Measurements from ENCODE around the gene ZNF880.

DNA sequence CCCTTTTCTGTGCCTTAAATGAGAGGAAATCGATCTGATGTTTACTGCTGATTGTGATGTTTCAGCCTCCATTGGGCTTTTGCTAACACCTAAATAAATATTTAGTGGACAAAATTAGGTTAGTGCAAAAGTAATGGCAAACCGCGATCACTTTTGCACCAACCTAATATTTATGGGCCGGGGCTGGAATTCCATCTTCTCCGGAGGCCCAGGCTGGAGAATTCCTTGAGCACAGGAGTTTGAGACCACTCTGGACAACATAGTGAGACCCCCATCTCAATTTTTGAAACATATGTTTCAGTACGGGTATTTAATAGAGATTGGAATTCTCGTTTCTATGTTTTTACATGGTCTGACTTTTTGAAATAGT, 603 bp downstream of the ZNF880 start:
- TF ChIP-seq FOXP2 (optimal IDR thresholded peaks at IDR 0.05; ENCODE audit: borderline replicate concordance, extremely low read depth, extremely low read length, insufficient read depth) (no peak), POLR2AphosphoS5 (IDR thresholded peaks at IDR 0.05; ENCODE audit: low read depth, low read length) (no peak), TAF1 (IDR thresholded peaks at IDR 0.05; ENCODE audit: borderline replicate concordance, insufficient read depth, low read length) (no peak), SIN3A (IDR thresholded peaks at IDR 0.05; ENCODE audit: borderline replicate concordance, insufficient read depth, low read length) (no peak)
- TF ChIP-seq, protein P1, sequence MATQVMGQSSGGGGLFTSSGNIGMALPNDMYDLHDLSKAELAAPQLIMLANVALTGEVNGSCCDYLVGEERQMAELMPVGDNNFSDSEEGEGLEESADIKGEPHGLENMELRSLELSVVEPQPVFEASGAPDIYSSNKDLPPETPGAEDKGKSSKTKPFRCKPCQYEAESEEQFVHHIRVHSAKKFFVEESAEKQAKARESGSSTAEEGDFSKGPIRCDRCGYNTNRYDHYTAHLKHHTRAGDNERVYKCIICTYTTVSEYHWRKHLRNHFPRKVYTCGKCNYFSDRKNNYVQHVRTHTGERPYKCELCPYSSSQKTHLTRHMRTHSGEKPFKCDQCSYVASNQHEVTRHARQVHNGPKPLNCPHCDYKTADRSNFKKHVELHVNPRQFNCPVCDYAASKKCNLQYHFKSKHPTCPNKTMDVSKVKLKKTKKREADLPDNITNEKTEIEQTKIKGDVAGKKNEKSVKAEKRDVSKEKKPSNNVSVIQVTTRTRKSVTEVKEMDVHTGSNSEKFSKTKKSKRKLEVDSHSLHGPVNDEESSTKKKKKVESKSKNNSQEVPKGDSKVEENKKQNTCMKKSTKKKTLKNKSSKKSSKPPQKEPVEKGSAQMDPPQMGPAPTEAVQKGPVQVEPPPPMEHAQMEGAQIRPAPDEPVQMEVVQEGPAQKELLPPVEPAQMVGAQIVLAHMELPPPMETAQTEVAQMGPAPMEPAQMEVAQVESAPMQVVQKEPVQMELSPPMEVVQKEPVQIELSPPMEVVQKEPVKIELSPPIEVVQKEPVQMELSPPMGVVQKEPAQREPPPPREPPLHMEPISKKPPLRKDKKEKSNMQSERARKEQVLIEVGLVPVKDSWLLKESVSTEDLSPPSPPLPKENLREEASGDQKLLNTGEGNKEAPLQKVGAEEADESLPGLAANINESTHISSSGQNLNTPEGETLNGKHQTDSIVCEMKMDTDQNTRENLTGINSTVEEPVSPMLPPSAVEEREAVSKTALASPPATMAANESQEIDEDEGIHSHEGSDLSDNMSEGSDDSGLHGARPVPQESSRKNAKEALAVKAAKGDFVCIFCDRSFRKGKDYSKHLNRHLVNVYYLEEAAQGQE (IDR thresholded peaks at IDR 0.05; ENCODE audit: insufficient read depth in 1 of 2, low read depth in 2 of 2, low read length in 2 of 2) = no peak
